GM18873 (cell line): ENCODE measurements around the gene CMTM2.
"Not testable (repeated sequence)": the region's sequence is repeated elsewhere in the genome, so short reads cannot be mapped to it uniquely, and the experiment has no call there.

Experiments
- ATAC-seq: cut with Tn5 transposase; IDR thresholded peaks from one replicate; pipeline ENCODE4 v1.9.1; 2021; ENCODE audit warnings: mild to moderate bottlenecking, moderate library complexity, moderate number of reproducible peaks; ENCODE audit not compliant: unreplicated experiment, low FRiP score

CMTM2 gene

GRCh38 chr16:66552286-66553177 lies 26.7 kb upstream of the CMTM2 start, which contains the start of gene CKLF:
CKLF (plus strand) TSS chr16:66552576; CDS start chr16:66552716, 140 bp downstream.
- ATAC-seq: peak; percentile 41

- no peak for ATAC-seq
Measured at GRCh38 chr16:66553223-66553622, 26.0 kb upstream of the CMTM2 start.

- ATAC-seq: no peak
Measured at GRCh38 chr16:66554021-66554420, 25.2 kb upstream of the CMTM2 start.

GRCh38 chr16:66554495-66554894 lies 24.8 kb upstream of the CMTM2 start:
- ATAC-seq: no peak

GRCh38 chr16:66560107-66560506 lies 19.2 kb upstream of the CMTM2 start:
- no peak for ATAC-seq

GRCh38 chr16:66561381-66562080 lies 17.7 kb upstream of the CMTM2 start:
- no peak for ATAC-seq

GRCh38 chr16:66562409-66562808 lies 16.9 kb upstream of the CMTM2 start:
- no peak for ATAC-seq

GRCh38 chr16:66562986-66563385 lies 16.3 kb upstream of the CMTM2 start:
- no peak for ATAC-seq

GRCh38 chr16:66563574-66564334 lies 15.5 kb upstream of the CMTM2 start:
- no peak for ATAC-seq

GRCh38 chr16:66566051-66566901 lies 13.0 kb upstream of the CMTM2 start, which contains the start of gene CMTM1:
CMTM1 (plus strand) TSS chr16:66566439; CDS start chr16:66566514, 75 bp downstream.
- no peak for ATAC-seq

- ATAC-seq: not testable (repeated sequence)
Measured at GRCh38 chr16:66567270-66567669, 12.0 kb upstream of the CMTM2 start.

GRCh38 chr16:66568355-66568754 lies 10.9 kb upstream of the CMTM2 start:
- no peak for ATAC-seq

- ATAC-seq: no peak
Measured at GRCh38 chr16:66569131-66569530, 10.1 kb upstream of the CMTM2 start.

- no peak for ATAC-seq
Measured at GRCh38 chr16:66569827-66570405, 9.3 kb upstream of the CMTM2 start.

GRCh38 chr16:66572356-66572755 lies 6.9 kb upstream of the CMTM2 start:
- ATAC-seq: no peak

- ATAC-seq: no peak
Measured at GRCh38 chr16:66574081-66574480, 5.2 kb upstream of the CMTM2 start.

- no peak for ATAC-seq
Measured at GRCh38 chr16:66574531-66574930, 4.7 kb upstream of the CMTM2 start.

- no peak for ATAC-seq
Measured at GRCh38 chr16:66575060-66575459, 4.2 kb upstream of the CMTM2 start.

- ATAC-seq: no peak
Measured at GRCh38 chr16:66576296-66576695, 3.0 kb upstream of the CMTM2 start.
